SK-N-MC (cell line): Measurements from ENCODE around the gene ARMS2.

Source experiments
- EZH2 ChIP-seq: fragments of 200-600 bp; sonication (generic); IDR thresholded peaks from one replicate; pipeline ENCODE4 v1.6.1; 2017; ENCODE audit warnings: antibody characterized with exemption
- POLR2AphosphoS5 ChIP-seq: IDR thresholded peaks from 2 replicates; pipeline ENCODE4 v1.6.1; 2012; ENCODE audit warnings: mild to moderate bottlenecking, low read depth, low read length, borderline replicate concordance

- TF ChIP-seq POLR2AphosphoS5 (no peak), EZH2 (no peak)
These were observed 21.3 kb downstream of the ARMS2 start for GRCh38 chr10:122475591-122476332.
